IMR-90 (cell line): Measurements from ENCODE around the gene PKP3. TPM values are rescaled to one million over a fixed set of nuclear protein-coding genes. Genes with fewer than 3 reads are reported as not detected.
A peak's percentile ranks its signal among the peaks of the same experiment; 100 is the strongest.

ENCODE experiments used
- ATAC-seq: fragments of 200-7000 bp; cut with Tn5 transposase; 2 replicates; pipeline ENCODE4 v1.9.1; 2020; ENCODE audit warnings: low read depth, mild to moderate bottlenecking, moderate library complexity
- BruUV-seq: library from RNA; stranded (reverse); fragments of 400-500 nt; replicated peaks from 2 replicates; lab custom pipeline; 2021; lab: Mats Ljungman, UMichigan
- CTCF ChIA-PET: fragments of 300-600 bp; formaldehyde crosslinking; extraction: SDS; loops from one replicate; lab custom pipeline; 2021; ENCODE audit warnings: antibody characterized with exemption; lab: Yijun Ruan, JAX
- POLR2A ChIA-PET: fragments of 300-600 bp; sonication (Branson Sonifier 250); formaldehyde crosslinking; loops from one replicate; lab custom pipeline; 2022; ENCODE audit warnings: antibody characterized with exemption; ENCODE audit not compliant: unreplicated experiment; lab: Charles Lee
- DNase-seq: peaks from one replicate; pipeline ENCODE4 v3.0.0; 2013
- H2AFZ ChIP-seq: replicated peaks from 2 replicates; pipeline ENCODE3; 2013; ENCODE audit warnings: low read length, mild to moderate bottlenecking; ENCODE audit not compliant: poor library complexity
- H2AK5ac ChIP-seq: 2 replicates; pipeline ENCODE4 v1.6.1; 2013; ENCODE audit warnings: low read depth, low read length, inconsistent platforms
- H2AK9ac ChIP-seq: replicated peaks from 2 replicates; pipeline ENCODE3; 2013; ENCODE audit warnings: mild to moderate bottlenecking, low read depth, low read length, moderate library complexity; ENCODE audit not compliant: poor library complexity
- H2BK120ac ChIP-seq: 2 replicates; pipeline ENCODE4 v1.6.1; 2013; ENCODE audit warnings: low read depth, low read length, inconsistent platforms
- H2BK15ac ChIP-seq: 3 replicates; pipeline ENCODE4 v1.6.1; 2013; ENCODE audit warnings: low read depth, low read length, inconsistent platforms
- H2BK20ac ChIP-seq: 2 replicates; pipeline ENCODE4 v1.6.1; 2013; ENCODE audit warnings: low read depth, mild to moderate bottlenecking, inconsistent platforms, low read length, moderate library complexity
- H2BK5ac ChIP-seq: 2 replicates; pipeline ENCODE4 v1.6.1; 2013; ENCODE audit warnings: mild to moderate bottlenecking, low read depth, low read length, inconsistent platforms; ENCODE audit not compliant: poor library complexity, severe bottlenecking
- H3K14ac ChIP-seq: replicated peaks from 2 replicates; pipeline ENCODE4 v1.6.1; 2013; ENCODE audit warnings: low read depth, low read length, inconsistent platforms
- H3K18ac ChIP-seq: 2 replicates; pipeline ENCODE4 v1.6.1; 2013; ENCODE audit warnings: low read depth, low read length, control low read depth
- H3K23ac ChIP-seq: 2 replicates; pipeline ENCODE4 v1.6.1; 2013; ENCODE audit warnings: low read depth, low read length, inconsistent platforms
- H3K27ac ChIP-seq: 2 replicates; pipeline ENCODE4 v1.5.1; 2013; ENCODE audit warnings: mild to moderate bottlenecking, control low read depth, low read length; ENCODE audit not compliant: insufficient read depth
- H3K27me3 ChIP-seq: 2 replicates; pipeline ENCODE4 v1.6.1; 2013; ENCODE audit warnings: low read length; ENCODE audit not compliant: control insufficient read depth, insufficient read depth
- H3K36me3 ChIP-seq: 2 replicates; pipeline ENCODE4 v1.6.1; 2013; ENCODE audit warnings: low read length, mixed read lengths; ENCODE audit not compliant: control insufficient read depth, insufficient read depth
- H3K4ac ChIP-seq: 2 replicates; pipeline ENCODE4 v1.6.1; 2013; ENCODE audit warnings: low read depth, low read length, inconsistent platforms
- H3K4me1 ChIP-seq: 2 replicates; pipeline ENCODE4 v1.6.1; 2013; ENCODE audit warnings: low read length, mixed read lengths; ENCODE audit not compliant: control insufficient read depth, insufficient read depth
- H3K4me2 ChIP-seq: 2 replicates; pipeline ENCODE4 v1.6.1; 2013; ENCODE audit warnings: low read depth, mild to moderate bottlenecking, control low read depth, low read length, moderate library complexity
- H3K4me3 ChIP-seq: 2 replicates; pipeline ENCODE4 v1.5.1; 2013; ENCODE audit warnings: low read depth, mild to moderate bottlenecking, control low read depth, low read length, moderate library complexity; ENCODE audit not compliant: insufficient read depth
- H3K56ac ChIP-seq: 2 replicates; pipeline ENCODE4 v1.6.1; 2013; ENCODE audit warnings: low read length, inconsistent platforms; ENCODE audit not compliant: insufficient read depth; ENCODE audit errors: extremely low read depth
- H3K79me1 ChIP-seq, 2 experiments: 2 replicates each; pipeline ENCODE4 v1.6.1; 2013; ENCODE audit warnings: low read length in 2 of 2, inconsistent platforms in 1 of 2, low read depth in 1 of 2
- H3K9ac ChIP-seq: 2 replicates; pipeline ENCODE4 v1.6.1; 2013; ENCODE audit warnings: low read depth, low read length, control low read depth
- H3K9me1 ChIP-seq: 2 replicates; pipeline ENCODE4 v1.6.1; 2013; ENCODE audit warnings: low read length, inconsistent platforms; ENCODE audit not compliant: insufficient read depth
- H3K9me3 ChIP-seq: 2 replicates; pipeline ENCODE4 v1.6.1; 2013; ENCODE audit warnings: low read length; ENCODE audit not compliant: control insufficient read depth, insufficient read depth
- H4K20me1 ChIP-seq: 2 replicates; pipeline ENCODE4 v1.6.1; 2013; ENCODE audit warnings: low read length, inconsistent platforms; ENCODE audit not compliant: insufficient read depth
- H4K5ac ChIP-seq: 2 replicates; pipeline ENCODE4 v1.6.1; 2013; ENCODE audit warnings: mild to moderate bottlenecking, low read depth, low read length, control low read depth
- H4K8ac ChIP-seq, 2 experiments: 2 replicates each; pipeline ENCODE4 v1.6.1; 2013; ENCODE audit warnings: low read depth in 2 of 2, low read length in 2 of 2, control low read depth in 1 of 2, inconsistent platforms in 1 of 2
- H4K91ac ChIP-seq: 2 replicates; pipeline ENCODE4 v1.6.1; 2013; ENCODE audit warnings: low read depth, low read length, inconsistent platforms; ENCODE audit not compliant: insufficient read depth
- BHLHE40 ChIP-seq: fragments of 150-350 bp; IDR thresholded peaks from 2 replicates; pipeline ENCODE4 v1.6.1; 2016; ENCODE audit warnings: mild to moderate bottlenecking, low read depth, low read length
- CEBPB ChIP-seq: IDR thresholded peaks from 2 replicates; pipeline ENCODE4 v1.6.1; 2012; ENCODE audit warnings: low read depth, low read length, improper control_type of control experiment
- CHD1 ChIP-seq: IDR thresholded peaks from 2 replicates; pipeline ENCODE4 v1.6.1; 2012; ENCODE audit warnings: low read depth, low read length, improper control_type of control experiment
- FOS ChIP-seq: fragments of 150-350 bp; IDR thresholded peaks from 2 replicates; pipeline ENCODE4 v1.6.1; 2016; ENCODE audit warnings: low read depth, low read length
- MAFK ChIP-seq: IDR thresholded peaks from 2 replicates; pipeline ENCODE4 v1.6.1; 2012; ENCODE audit warnings: low read depth, low read length, improper control_type of control experiment
- MAZ ChIP-seq: IDR thresholded peaks from 2 replicates; pipeline ENCODE4 v1.6.1; 2012; ENCODE audit warnings: low read depth, mild to moderate bottlenecking, low read length, improper control_type of control experiment, moderate library complexity, borderline replicate concordance
- MXI1 ChIP-seq: IDR thresholded peaks from 2 replicates; pipeline ENCODE4 v1.6.1; 2012; ENCODE audit warnings: low read depth, mild to moderate bottlenecking, low read length, moderate library complexity, borderline replicate concordance
- NFE2L2 ChIP-seq: fragments of 150-350 bp; IDR thresholded peaks from 2 replicates; pipeline ENCODE4 v1.6.1; 2016; ENCODE audit warnings: low read depth, mild to moderate bottlenecking, low read length
- POLR2A ChIP-seq: IDR thresholded peaks from 2 replicates; pipeline ENCODE4 v1.6.1; 2012; ENCODE audit warnings: mild to moderate bottlenecking, low read depth, low read length
- RAD21 ChIP-seq: IDR thresholded peaks from 2 replicates; pipeline ENCODE4 v1.6.1; 2012; ENCODE audit warnings: low read length, improper control_type of control experiment
- RCOR1 ChIP-seq: IDR thresholded peaks from 2 replicates; pipeline ENCODE4 v1.6.1; 2012; ENCODE audit warnings: mild to moderate bottlenecking, low read length, improper control_type of control experiment; ENCODE audit not compliant: insufficient replicate concordance
- RFX5 ChIP-seq: IDR thresholded peaks from 2 replicates; pipeline ENCODE4 v1.8.0; 2012; ENCODE audit warnings: low read depth, mild to moderate bottlenecking, low read length, moderate library complexity
- SMC3 ChIP-seq: fragments of 150-350 bp; IDR thresholded peaks from 2 replicates; pipeline ENCODE4 v1.6.1; 2016; ENCODE audit warnings: low read depth, mild to moderate bottlenecking, antibody characterized with exemption, low read length, moderate library complexity
- WGBS, 2 experiments: methylation state at CpG; one replicate each; pipeline versions ENCODE4 v1.1.5 to v1.1.7; 2013; ENCODE audit warnings: missing lambda C conversion rate in 2 of 2; ENCODE audit not compliant: insufficient read length in 1 of 2; ENCODE audit errors: extremely low coverage in 2 of 2; 5-methylcytosine and 5-hydroxymethylcytosine counted together
- dilution Hi-C: fragments of 300-500 bp; cut with HindIII; formaldehyde crosslinking; loops from one replicate; pipeline ENCODE4 v1.14.3; 2018; ENCODE audit warnings: low sequenced_read_pairs; ENCODE audit not compliant: unreplicated experiment
- in situ Hi-C: fragments of 300-500 bp; cut with MboI; formaldehyde crosslinking; loops from 3 replicates; pipeline ENCODE4 v1.14.3; 2019; ENCODE audit warnings: low sequenced_read_pairs, inconsistent platforms, mixed read lengths
- intact Hi-C: fragments of 100-400 bp; cut with micrococcal nuclease; formaldehyde crosslinking; loops from 2 replicates; pipeline ENCODE4 v1.10.0; 2022
- polyA plus RNA-seq, 3 experiments: library from polyadenylated mRNA; depleted of rRNA; stranded (reverse); fragments of >200 nt; gene quantifications; 2 replicates each; pipeline ENCODE4 v1.2.3, GENCODE V29; 2012; ENCODE audit warnings: low replicate concordance in 1 of 3
- total RNA-seq: library from RNA; depleted of rRNA; stranded (reverse); fragments of >200 nt; gene quantifications from 2 replicates; pipeline ENCODE4 v1.2.3, GENCODE V29; 2012
- TF ChIP-seq, protein P1 (sequence below): conservative IDR thresholded peaks from 2 replicates; pipeline ENCODE4 v1.5.1; 2012; ENCODE audit warnings: mild to moderate bottlenecking, low read depth, low read length, improper control_type of control experiment
- TF ChIP-seq, protein P2 (sequence below): fragments of 150-350 bp; IDR thresholded peaks from 2 replicates; pipeline ENCODE4 v1.6.1; 2016; ENCODE audit warnings: low read depth, mild to moderate bottlenecking, low read length, moderate library complexity, borderline replicate concordance
- TF ChIP-seq, protein P3 (sequence below): fragments of 150-350 bp; IDR thresholded peaks from 2 replicates; pipeline ENCODE4 v1.6.1; 2017; ENCODE audit warnings: mild to moderate bottlenecking, antibody characterized with exemption, low read length, low read depth

PKP3 gene
- total and polyA plus RNA-seq, 2 of the 4 experiments (the other 2 are of a cell fraction), result 1.5 to 2.2 TPM

DNA sequence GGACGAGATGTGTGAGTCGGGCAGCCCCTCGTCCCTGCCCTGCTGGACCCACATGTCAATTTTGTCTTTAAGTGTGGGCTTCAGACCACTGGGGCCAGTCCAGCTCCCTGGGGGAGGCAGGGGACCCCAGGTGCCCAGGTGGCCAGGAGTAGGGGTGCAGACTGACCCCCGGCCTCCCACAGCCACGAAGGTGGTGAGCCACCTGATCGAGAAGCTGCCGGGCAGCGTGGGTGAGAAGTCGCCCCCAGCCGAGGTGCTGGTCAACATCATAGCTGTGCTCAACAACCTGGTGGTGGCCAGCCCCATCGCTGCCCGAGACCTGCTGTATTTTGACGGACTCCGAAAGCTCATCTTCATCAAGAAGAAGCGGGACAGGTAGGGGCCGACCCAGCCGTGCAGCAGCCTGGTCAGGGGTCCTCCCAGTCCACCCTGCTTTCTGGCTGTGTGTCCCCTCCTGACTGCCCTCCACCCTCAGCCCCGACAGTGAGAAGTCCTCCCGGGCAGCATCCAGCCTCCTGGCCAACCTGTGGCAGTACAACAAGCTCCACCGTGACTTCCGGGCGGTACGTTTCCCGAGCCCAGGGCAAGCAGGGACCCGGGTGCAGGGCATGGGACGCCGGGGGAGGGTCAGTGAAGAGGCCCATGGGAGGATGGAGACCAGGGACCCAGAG, 9.9 kb downstream of the PKP3 start:
- CTCF ChIA-PET, result no interaction called here

More for the DNA sequence above, 9.9 kb downstream of the PKP3 start:
- H4K5ac ChIP-seq, result no peak overlapping the region
- no peak overlapping the region for H3K23ac ChIP-seq
- no peak overlapping the region for H2AK5ac ChIP-seq
- H4K20me1 ChIP-seq, result no peaks in the 10 kb centered on the region
- H3K27ac ChIP-seq, result no peak overlapping the region
- 95% methylated on average over 24 of the region's 27 CpGs; no CpG with 5 or more reads in 1 of the 2 experiments for WGBS, 2 experiments
- no peaks in the 10 kb centered on the region for H3K36me3 ChIP-seq
- H2AK9ac ChIP-seq, result peak overlapping the region; percentile 28
- H3K4me2 ChIP-seq, result no peak overlapping the region
- no peak overlapping the region for H3K56ac ChIP-seq
- no peak overlapping the region for H3K4ac ChIP-seq
- no peak overlapping the region for H3K9ac ChIP-seq
- in situ Hi-C loops, result no loop called here
- no peaks in the 10 kb centered on the region for H3K9me1 ChIP-seq
- H4K91ac ChIP-seq, result no peak overlapping the region
- H3K4me1 ChIP-seq, result peaks cover 3% of the 10 kb centered on the region; the same call in 1 of the 2 replicates
- no peak overlapping the region for H3K14ac ChIP-seq
- H3K79me1 ChIP-seq, result no peaks in the 10 kb centered on the region
- no peak overlapping the region for H2BK5ac ChIP-seq
- no peak overlapping the region for H3K18ac ChIP-seq
- no peak overlapping the region for H4K8ac ChIP-seq
- intact Hi-C loops, result no loop called here
- TF ChIP-seq SMC3, result no peak
- no peak for TF ChIP-seq MAFK
- TF ChIP-seq, protein P1, sequence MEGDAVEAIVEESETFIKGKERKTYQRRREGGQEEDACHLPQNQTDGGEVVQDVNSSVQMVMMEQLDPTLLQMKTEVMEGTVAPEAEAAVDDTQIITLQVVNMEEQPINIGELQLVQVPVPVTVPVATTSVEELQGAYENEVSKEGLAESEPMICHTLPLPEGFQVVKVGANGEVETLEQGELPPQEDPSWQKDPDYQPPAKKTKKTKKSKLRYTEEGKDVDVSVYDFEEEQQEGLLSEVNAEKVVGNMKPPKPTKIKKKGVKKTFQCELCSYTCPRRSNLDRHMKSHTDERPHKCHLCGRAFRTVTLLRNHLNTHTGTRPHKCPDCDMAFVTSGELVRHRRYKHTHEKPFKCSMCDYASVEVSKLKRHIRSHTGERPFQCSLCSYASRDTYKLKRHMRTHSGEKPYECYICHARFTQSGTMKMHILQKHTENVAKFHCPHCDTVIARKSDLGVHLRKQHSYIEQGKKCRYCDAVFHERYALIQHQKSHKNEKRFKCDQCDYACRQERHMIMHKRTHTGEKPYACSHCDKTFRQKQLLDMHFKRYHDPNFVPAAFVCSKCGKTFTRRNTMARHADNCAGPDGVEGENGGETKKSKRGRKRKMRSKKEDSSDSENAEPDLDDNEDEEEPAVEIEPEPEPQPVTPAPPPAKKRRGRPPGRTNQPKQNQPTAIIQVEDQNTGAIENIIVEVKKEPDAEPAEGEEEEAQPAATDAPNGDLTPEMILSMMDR, result no peak
- no peak for TF ChIP-seq BHLHE40
- TF ChIP-seq CEBPB, result no peak
- TF ChIP-seq MAZ, result no peak
- TF ChIP-seq RCOR1, result no peak
- no peak for TF ChIP-seq POLR2A
- TF ChIP-seq NFE2L2, result no peak
- no peak for TF ChIP-seq FOS
- no peak for TF ChIP-seq RAD21
- TF ChIP-seq CHD1, result no peak
- TF ChIP-seq, protein P2, sequence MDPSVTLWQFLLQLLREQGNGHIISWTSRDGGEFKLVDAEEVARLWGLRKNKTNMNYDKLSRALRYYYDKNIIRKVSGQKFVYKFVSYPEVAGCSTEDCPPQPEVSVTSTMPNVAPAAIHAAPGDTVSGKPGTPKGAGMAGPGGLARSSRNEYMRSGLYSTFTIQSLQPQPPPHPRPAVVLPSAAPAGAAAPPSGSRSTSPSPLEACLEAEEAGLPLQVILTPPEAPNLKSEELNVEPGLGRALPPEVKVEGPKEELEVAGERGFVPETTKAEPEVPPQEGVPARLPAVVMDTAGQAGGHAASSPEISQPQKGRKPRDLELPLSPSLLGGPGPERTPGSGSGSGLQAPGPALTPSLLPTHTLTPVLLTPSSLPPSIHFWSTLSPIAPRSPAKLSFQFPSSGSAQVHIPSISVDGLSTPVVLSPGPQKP, result no peak
- TF ChIP-seq MXI1, result no peak
- TF ChIP-seq, protein P3, sequence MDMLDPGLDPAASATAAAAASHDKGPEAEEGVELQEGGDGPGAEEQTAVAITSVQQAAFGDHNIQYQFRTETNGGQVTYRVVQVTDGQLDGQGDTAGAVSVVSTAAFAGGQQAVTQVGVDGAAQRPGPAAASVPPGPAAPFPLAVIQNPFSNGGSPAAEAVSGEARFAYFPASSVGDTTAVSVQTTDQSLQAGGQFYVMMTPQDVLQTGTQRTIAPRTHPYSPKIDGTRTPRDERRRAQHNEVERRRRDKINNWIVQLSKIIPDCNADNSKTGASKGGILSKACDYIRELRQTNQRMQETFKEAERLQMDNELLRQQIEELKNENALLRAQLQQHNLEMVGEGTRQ, result no peak
- TF ChIP-seq RFX5, result no peak
- H2BK20ac ChIP-seq, result no peak overlapping the region
- H2AFZ ChIP-seq, result no peak overlapping the region
- BruUV-seq, result no TSS peak
- POLR2A ChIA-PET, result no interaction called here
- no peak overlapping the region for H3K4me3 ChIP-seq
- peaks cover 15% of the 10 kb centered on the region for H3K27me3 ChIP-seq
- H2BK120ac ChIP-seq, result no peak overlapping the region
- no peak overlapping the region for H2BK15ac ChIP-seq
- ATAC-seq (no peak), DNase-seq (no peak)
- dilution Hi-C loops, result no loop called here
- H3K9me3 ChIP-seq, result peaks cover 5% of the 10 kb centered on the region; the same call in 1 of the 2 replicates
